ENCODE data around the gene GTF2B. TPM values are rescaled to one million over a fixed set of nuclear protein-coding genes. Genes with fewer than 3 reads are reported as not detected.

The GTF2B gene
- total RNA-seq, 2 experiments from 2014 or later = 82.6 to 86.4 TPM

GRCh38 chr1:88900883-88901282 is 9.5 kb upstream of the GTF2B start:
- H3K27me3 Mint-ChIP-seq = no peaks in the 10 kb centered on the region
- no peak overlapping the region for H3K4me3 Mint-ChIP-seq
- H3K36me3 Mint-ChIP-seq (ENCODE audit: low read depth) = no peaks in the 10 kb centered on the region
- Histone ChIP-seq H3K27me3 (ENCODE audit: control insufficient read depth in 1 of 2, insufficient read depth in 2 of 2, low read length in 2 of 2) (no peaks in the 10 kb centered on the region), H3K9me3 (ENCODE audit: control insufficient read depth in 1 of 2, insufficient read depth in 1 of 2, low read length in 2 of 2) (no peaks in the 10 kb centered on the region), H3K36me3 (ENCODE audit: insufficient read depth, low read length) (no peaks in the 10 kb centered on the region), H3K4me1 (ENCODE audit: insufficient read depth, low read length) (no peaks in the 10 kb centered on the region), H3K4me3 (ENCODE audit: low read length) (no peak overlapping the region), H3K27ac (ENCODE audit: low read depth in 1 of 2, low read length in 2 of 2) (no peak overlapping the region)
- CTCF ChIA-PET = no interaction called here
- H3K4me1 Mint-ChIP-seq (ENCODE audit: low read depth) = no peaks in the 10 kb centered on the region
- intact Hi-C loops (cut with DNase I, micrococcal nuclease) = no loop called here
- no peak for TF ChIP-seq CTCF (IDR thresholded peaks at IDR 0.05)
- DNase-seq (no peak), ATAC-seq (ENCODE audit: poor library complexity) (no peak)
- no peak overlapping the region for H3K27ac Mint-ChIP-seq
- POLR2A ChIA-PET = no interaction called here
- H3K9me3 Mint-ChIP-seq = no peaks in the 10 kb centered on the region

- Mint-ChIP-seq H3K4me1 (ENCODE audit: low read depth) (peaks cover 2% of the 10 kb centered on the region), H3K4me3 (no peak overlapping the region), H3K27ac (no peak overlapping the region), H3K27me3 (no peaks in the 10 kb centered on the region), H3K9me3 (no peaks in the 10 kb centered on the region), H3K36me3 (ENCODE audit: low read depth) (peaks cover under 1% of the 10 kb centered on the region)
- intact Hi-C loops (cut with DNase I, micrococcal nuclease) = no loop called here
- TF ChIP-seq CTCF (IDR thresholded peaks at IDR 0.05) = no peak
- CTCF ChIA-PET = no interaction called here
- Histone ChIP-seq H3K27me3 (ENCODE audit: control insufficient read depth in 1 of 2, insufficient read depth in 2 of 2, low read length in 2 of 2) (no peaks in the 10 kb centered on the region), H3K9me3 (ENCODE audit: control insufficient read depth in 1 of 2, insufficient read depth in 1 of 2, low read length in 2 of 2) (no peaks in the 10 kb centered on the region), H3K4me1 (ENCODE audit: insufficient read depth, low read length) (no peaks in the 10 kb centered on the region), H3K4me3 (ENCODE audit: low read length) (no peak overlapping the region), H3K36me3 (ENCODE audit: insufficient read depth, low read length) (no peaks in the 10 kb centered on the region), H3K27ac (ENCODE audit: low read depth in 1 of 2, low read length in 2 of 2) (no peak overlapping the region)
- POLR2A ChIA-PET = no interaction called here
- no peak for ATAC-seq (ENCODE audit: poor library complexity)
- DNase-seq = no peak
Observed at GRCh38 chr1:88897070-88897730, 5.8 kb upstream of the GTF2B start.

GRCh38 chr1:88892357-88892877 is 1.1 kb upstream of the GTF2B start:
- Histone ChIP-seq H3K4me1 (ENCODE audit: insufficient read depth, low read length) (peaks cover 18% of the 10 kb centered on the region), H3K36me3 (ENCODE audit: insufficient read depth, low read length) (peaks cover 6% of the 10 kb centered on the region), H3K27ac (ENCODE audit: low read depth in 1 of 2, low read length in 2 of 2) (no peak overlapping the region), H3K4me3 (ENCODE audit: low read length) (peak overlapping the region; percentile 86), H3K9me3 (ENCODE audit: control insufficient read depth in 1 of 2, insufficient read depth in 1 of 2, low read length in 2 of 2) (no peaks in the 10 kb centered on the region), H3K27me3 (ENCODE audit: control insufficient read depth in 1 of 2, insufficient read depth in 2 of 2, low read length in 2 of 2) (no peaks in the 10 kb centered on the region)
- intact Hi-C loops (cut with DNase I, micrococcal nuclease) = loop anchor here in 1 of 2 experiments (2.0 to 5.0 kb wide), 2 partner anchors 98 to 1100 kb away; no protein-coding TSS in a partner anchor
- no peak for TF ChIP-seq CTCF (IDR thresholded peaks at IDR 0.05)
- peaks cover 36% of the 10 kb centered on the region for H3K36me3 Mint-ChIP-seq (ENCODE audit: low read depth)
- peak overlapping the region; percentile 91 for H3K27ac Mint-ChIP-seq
- DNase-seq (peak in 3 of 14 experiments; percentile 46 to 68 (median 52)), ATAC-seq (ENCODE audit: poor library complexity) (no peak)
- POLR2A ChIA-PET = interaction anchor here (0.8 to 2.3 kb wide), 6 partner anchors 12 to 951 kb away, joined by 3 to 31 read pairs (median 4); partner anchors contain the start of gene PKN2
- peaks cover 44% of the 10 kb centered on the region for H3K4me1 Mint-ChIP-seq (ENCODE audit: low read depth)
- no peaks in the 10 kb centered on the region for H3K27me3 Mint-ChIP-seq
- H3K4me3 Mint-ChIP-seq = peak overlapping the region; percentile 96
- H3K9me3 Mint-ChIP-seq = no peaks in the 10 kb centered on the region
- CTCF ChIA-PET = no interaction called here
